ENCODE measurements around the gene ZDHHC12. TPM values are rescaled to one million over a fixed set of nuclear protein-coding genes. Genes with fewer than 3 reads are reported as not detected.

Gene ZDHHC12
- total and polyA plus RNA-seq, 2 of the 13 experiments (the other 11 are each of a cell fraction or from before 2014, with no cell fraction given), result 25.4 to 28.0 TPM

DNA sequence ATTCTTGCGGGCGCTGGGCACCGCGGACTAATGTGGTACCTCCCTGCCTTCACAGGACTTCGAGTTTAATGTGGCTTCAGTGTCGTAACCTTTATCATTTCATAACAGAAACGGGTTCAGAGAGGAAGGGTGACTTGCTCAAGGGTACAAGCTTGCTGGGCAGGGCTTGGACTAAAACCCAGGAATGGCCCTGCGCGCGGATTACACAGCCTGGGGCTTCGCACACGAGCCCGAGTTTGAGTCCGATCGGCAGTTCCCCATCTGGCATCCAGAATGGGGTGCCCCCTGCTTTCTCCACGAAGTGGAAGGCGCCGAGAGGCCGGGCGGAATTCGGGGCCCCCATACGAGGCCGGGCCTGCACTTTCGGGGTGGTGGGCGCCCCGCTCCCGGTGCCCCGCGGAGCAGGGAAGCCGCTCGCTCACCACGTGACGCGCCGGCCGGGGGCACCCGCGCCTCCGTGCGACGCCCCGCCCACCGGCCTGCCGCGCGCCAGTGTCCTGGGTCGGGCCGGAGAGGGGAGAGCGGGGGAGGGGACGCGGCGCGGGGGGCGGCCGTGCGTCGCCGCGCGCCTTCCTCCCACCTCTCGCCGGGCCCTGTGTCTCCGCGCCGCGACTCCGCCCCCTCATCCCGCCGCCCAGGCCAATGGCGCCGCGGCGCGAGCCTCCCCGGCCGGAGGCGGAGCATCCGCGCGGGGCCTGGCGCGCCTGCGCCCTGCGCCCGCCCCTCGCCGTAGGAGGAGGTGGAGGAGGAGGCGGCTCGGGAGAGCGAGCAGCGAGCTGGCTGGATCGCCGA, 35.2 kb downstream of the ZDHHC12 start, which contains the start of gene SET (continued):
- TF ChIP-seq ZNF30 (CRISPR knock-in tag; IDR thresholded peaks at IDR 0.05), result no peak
- TF ChIP-seq, protein P1, sequence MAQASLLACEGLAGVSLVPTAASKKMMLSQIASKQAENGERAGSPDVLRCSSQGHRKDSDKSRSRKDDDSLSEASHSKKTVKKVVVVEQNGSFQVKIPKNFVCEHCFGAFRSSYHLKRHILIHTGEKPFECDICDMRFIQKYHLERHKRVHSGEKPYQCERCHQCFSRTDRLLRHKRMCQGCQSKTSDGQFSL (CRISPR knock-in tag; IDR thresholded peaks at IDR 0.05), result no peak
- TF ChIP-seq ZNF253 (CRISPR knock-in tag; IDR thresholded peaks at IDR 0.05; ENCODE audit: borderline replicate concordance), result 0 out of 2 replicates have a peak, but pooled peaks have one; percentile 26
- TF ChIP-seq, protein P2, sequence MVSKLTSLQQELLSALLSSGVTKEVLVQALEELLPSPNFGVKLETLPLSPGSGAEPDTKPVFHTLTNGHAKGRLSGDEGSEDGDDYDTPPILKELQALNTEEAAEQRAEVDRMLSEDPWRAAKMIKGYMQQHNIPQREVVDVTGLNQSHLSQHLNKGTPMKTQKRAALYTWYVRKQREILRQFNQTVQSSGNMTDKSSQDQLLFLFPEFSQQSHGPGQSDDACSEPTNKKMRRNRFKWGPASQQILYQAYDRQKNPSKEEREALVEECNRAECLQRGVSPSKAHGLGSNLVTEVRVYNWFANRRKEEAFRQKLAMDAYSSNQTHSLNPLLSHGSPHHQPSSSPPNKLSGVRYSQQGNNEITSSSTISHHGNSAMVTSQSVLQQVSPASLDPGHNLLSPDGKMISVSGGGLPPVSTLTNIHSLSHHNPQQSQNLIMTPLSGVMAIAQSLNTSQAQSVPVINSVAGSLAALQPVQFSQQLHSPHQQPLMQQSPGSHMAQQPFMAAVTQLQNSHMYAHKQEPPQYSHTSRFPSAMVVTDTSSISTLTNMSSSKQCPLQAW (CRISPR knock-in tag; IDR thresholded peaks at IDR 0.05), result peak; percentile 66
- TF ChIP-seq, protein P3, sequence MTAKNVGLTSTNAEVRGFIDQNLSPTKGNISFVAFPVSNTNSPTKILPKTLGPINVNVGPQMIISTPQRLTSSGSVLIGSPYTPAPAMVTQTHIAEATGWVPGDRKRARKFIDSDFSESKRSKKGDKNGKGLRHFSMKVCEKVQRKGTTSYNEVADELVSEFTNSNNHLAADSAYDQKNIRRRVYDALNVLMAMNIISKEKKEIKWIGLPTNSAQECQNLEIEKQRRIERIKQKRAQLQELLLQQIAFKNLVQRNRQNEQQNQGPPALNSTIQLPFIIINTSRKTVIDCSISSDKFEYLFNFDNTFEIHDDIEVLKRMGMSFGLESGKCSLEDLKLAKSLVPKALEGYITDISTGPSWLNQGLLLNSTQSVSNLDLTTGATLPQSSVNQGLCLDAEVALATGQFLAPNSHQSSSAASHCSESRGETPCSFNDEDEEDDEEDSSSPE (CRISPR knock-in tag; IDR thresholded peaks at IDR 0.05), result peak; percentile 78
- TF ChIP-seq HNRNPLL (IDR thresholded peaks at IDR 0.05; ENCODE audit: low read depth, low read length, poor library complexity, severe bottlenecking), result peak; percentile 51
- no peak for TF ChIP-seq ZNF569 (CRISPR knock-in tag; IDR thresholded peaks at IDR 0.05; ENCODE audit: borderline replicate concordance)
- no peak for TF ChIP-seq U2AF2 (IDR thresholded peaks at IDR 0.05; ENCODE audit: low read depth, low read length)
- no peak for TF ChIP-seq FIP1L1 (IDR thresholded peaks at IDR 0.05; ENCODE audit: borderline replicate concordance, insufficient read depth, low read depth, low read length)
- TF ChIP-seq PHF21A (CRISPR knock-in tag; IDR thresholded peaks at IDR 0.05), result peak; percentile 57
- no peak for TF ChIP-seq PCBP2 (optimal IDR thresholded peaks at IDR 0.05; ENCODE audit: low read depth, low read length, poor library complexity, severe bottlenecking)
- TF ChIP-seq, protein P4, sequence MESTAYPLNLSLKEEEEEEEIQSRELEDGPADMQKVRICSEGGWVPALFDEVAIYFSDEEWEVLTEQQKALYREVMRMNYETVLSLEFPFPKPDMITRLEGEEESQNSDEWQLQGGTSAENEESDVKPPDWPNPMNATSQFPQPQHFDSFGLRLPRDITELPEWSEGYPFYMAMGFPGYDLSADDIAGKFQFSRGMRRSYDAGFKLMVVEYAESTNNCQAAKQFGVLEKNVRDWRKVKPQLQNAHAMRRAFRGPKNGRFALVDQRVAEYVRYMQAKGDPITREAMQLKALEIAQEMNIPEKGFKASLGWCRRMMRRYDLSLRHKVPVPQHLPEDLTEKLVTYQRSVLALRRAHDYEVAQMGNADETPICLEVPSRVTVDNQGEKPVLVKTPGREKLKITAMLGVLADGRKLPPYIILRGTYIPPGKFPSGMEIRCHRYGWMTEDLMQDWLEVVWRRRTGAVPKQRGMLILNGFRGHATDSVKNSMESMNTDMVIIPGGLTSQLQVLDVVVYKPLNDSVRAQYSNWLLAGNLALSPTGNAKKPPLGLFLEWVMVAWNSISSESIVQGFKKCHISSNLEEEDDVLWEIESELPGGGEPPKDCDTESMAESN (CRISPR knock-in tag; conservative IDR thresholded peaks at IDR 0.05), result no peak
- TF ChIP-seq, protein P5, sequence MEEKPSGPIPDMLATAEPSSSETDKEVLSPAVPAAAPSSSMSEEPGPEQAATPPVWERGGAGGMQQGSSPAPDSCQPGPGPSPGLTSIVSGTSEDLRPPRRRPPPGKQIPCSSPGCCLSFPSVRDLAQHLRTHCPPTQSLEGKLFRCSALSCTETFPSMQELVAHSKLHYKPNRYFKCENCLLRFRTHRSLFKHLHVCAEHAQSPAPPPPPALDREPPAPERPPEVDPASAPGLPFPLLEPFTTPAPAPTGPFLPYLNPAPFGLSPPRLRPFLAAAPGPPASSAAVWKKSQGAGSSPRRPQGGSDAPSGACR (CRISPR knock-in tag; IDR thresholded peaks at IDR 0.05), result 0 out of 2 replicates have a peak, but pooled peaks have one; percentile 14
- TF ChIP-seq EP300 (IDR thresholded peaks at IDR 0.05; ENCODE audit: low read depth in 2 of 2, low read length in 2 of 2), result no peak; a peak in 1 of 4 replicates
- peak; percentile 40; the same call in 1 of the 2 replicates for TF ChIP-seq EP300 (CRISPR knock-in tag; IDR thresholded peaks at IDR 0.05; ENCODE audit: borderline replicate concordance)
- TF ChIP-seq ZNF251 (CRISPR knock-in tag; IDR thresholded peaks at IDR 0.05), result no peak
- TF ChIP-seq, protein P6, sequence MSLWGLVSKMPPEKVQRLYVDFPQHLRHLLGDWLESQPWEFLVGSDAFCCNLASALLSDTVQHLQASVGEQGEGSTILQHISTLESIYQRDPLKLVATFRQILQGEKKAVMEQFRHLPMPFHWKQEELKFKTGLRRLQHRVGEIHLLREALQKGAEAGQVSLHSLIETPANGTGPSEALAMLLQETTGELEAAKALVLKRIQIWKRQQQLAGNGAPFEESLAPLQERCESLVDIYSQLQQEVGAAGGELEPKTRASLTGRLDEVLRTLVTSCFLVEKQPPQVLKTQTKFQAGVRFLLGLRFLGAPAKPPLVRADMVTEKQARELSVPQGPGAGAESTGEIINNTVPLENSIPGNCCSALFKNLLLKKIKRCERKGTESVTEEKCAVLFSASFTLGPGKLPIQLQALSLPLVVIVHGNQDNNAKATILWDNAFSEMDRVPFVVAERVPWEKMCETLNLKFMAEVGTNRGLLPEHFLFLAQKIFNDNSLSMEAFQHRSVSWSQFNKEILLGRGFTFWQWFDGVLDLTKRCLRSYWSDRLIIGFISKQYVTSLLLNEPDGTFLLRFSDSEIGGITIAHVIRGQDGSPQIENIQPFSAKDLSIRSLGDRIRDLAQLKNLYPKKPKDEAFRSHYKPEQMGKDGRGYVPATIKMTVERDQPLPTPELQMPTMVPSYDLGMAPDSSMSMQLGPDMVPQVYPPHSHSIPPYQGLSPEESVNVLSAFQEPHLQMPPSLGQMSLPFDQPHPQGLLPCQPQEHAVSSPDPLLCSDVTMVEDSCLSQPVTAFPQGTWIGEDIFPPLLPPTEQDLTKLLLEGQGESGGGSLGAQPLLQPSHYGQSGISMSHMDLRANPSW (CRISPR knock-in tag; IDR thresholded peaks at IDR 0.05; ENCODE audit: borderline replicate concordance), result no peak

Data from HepG2 (cell line).